OCI-LY7 (cell line): ENCODE measurements around the gene ACAN. TPM values are rescaled to one million over a fixed set of nuclear protein-coding genes. Genes with fewer than 3 reads are reported as not detected.

Experiments
- BruUV-seq: library from RNA; stranded (reverse); fragments of 400-500 nt; replicated peaks from 2 replicates; lab custom pipeline; 2021; lab: Mats Ljungman, UMichigan
- CTCF ChIA-PET: fragments of 300-600 bp; sonication (Branson Sonifier 250); formaldehyde crosslinking; loops from one replicate; lab custom pipeline; 2022; ENCODE audit warnings: antibody characterized with exemption; ENCODE audit not compliant: unreplicated experiment; lab: Charles Lee
- POLR2A ChIA-PET: fragments of 300-600 bp; sonication (Branson Sonifier 250); formaldehyde crosslinking; loops from one replicate; lab custom pipeline; 2022; ENCODE audit warnings: antibody characterized with exemption; lab: Charles Lee
- DNase-seq: peaks from one replicate; pipeline ENCODE4 v3.0.0-alpha.2; 2015; ENCODE audit warnings: low spot score
- H2AFZ ChIP-seq: fragments of 200-600 bp; sonication (generic), shearing (Covaris generic); 2 replicates; pipeline ENCODE4 v1.6.1; 2014; ENCODE audit warnings: mild to moderate bottlenecking, antibody characterized with exemption, low read length, moderate library complexity
- H3K27ac ChIP-seq: fragments of 200-600 bp; sonication (generic); 2 replicates; pipeline ENCODE4 v1.5.1; 2014; ENCODE audit warnings: mixed run types, low read depth, mild to moderate bottlenecking, moderate library complexity, low read length, inconsistent platforms; ENCODE audit not compliant: poor library complexity, severe bottlenecking
- H3K36me3 ChIP-seq: fragments of 200-600 bp; sonication (generic); 2 replicates; pipeline ENCODE4 v1.6.1; 2014; ENCODE audit warnings: mild to moderate bottlenecking, antibody characterized with exemption, low read length, moderate library complexity, mixed read lengths; ENCODE audit not compliant: insufficient read depth
- H3K4me1 ChIP-seq: fragments of 200-600 bp; sonication (generic); 2 replicates; pipeline ENCODE4 v1.5.1; 2014; ENCODE audit warnings: mild to moderate bottlenecking, low read length; ENCODE audit not compliant: insufficient read depth, poor library complexity, severe bottlenecking
- H3K4me2 ChIP-seq: fragments of 200-600 bp; sonication (generic); 2 replicates; pipeline ENCODE4 v1.6.1; 2014; ENCODE audit warnings: mild to moderate bottlenecking, low read length
- H3K4me3 ChIP-seq: fragments of 200-600 bp; sonication (generic); 2 replicates; pipeline ENCODE4 v1.5.1; 2014; ENCODE audit warnings: mild to moderate bottlenecking, low read depth, low read length; ENCODE audit not compliant: poor library complexity, severe bottlenecking
- H3K79me2 ChIP-seq: fragments of 200-600 bp; sonication (generic); 2 replicates; pipeline ENCODE4 v1.6.1; 2016; ENCODE audit warnings: low read depth, mild to moderate bottlenecking, low read length, moderate library complexity, mixed read lengths; ENCODE audit not compliant: insufficient read depth
- H3K9me2 ChIP-seq: fragments of 200-600 bp; sonication (generic); 2 replicates; pipeline ENCODE4 v1.6.1; 2016; ENCODE audit warnings: mild to moderate bottlenecking, low read length, mixed read lengths; ENCODE audit not compliant: insufficient read depth
- H3K9me3 ChIP-seq: fragments of 200-600 bp; sonication (generic); 2 replicates; pipeline ENCODE4 v1.6.1; 2014; ENCODE audit warnings: mild to moderate bottlenecking, mixed run types, low read length, mixed read lengths
- H4K20me1 ChIP-seq: fragments of 200-600 bp; sonication (generic); 2 replicates; pipeline ENCODE4 v1.6.1; 2014; ENCODE audit warnings: mild to moderate bottlenecking, antibody characterized with exemption, low read length, moderate library complexity, mixed read lengths; ENCODE audit not compliant: insufficient read depth
- CTCF ChIP-seq: fragments of 200-600 bp; sonication (generic); conservative IDR thresholded peaks from 2 replicates; pipeline ENCODE4 v1.5.1; 2014; ENCODE audit warnings: mild to moderate bottlenecking, antibody characterized with exemption, low read length, moderate library complexity, mixed read lengths
- EZH2phosphoT487 ChIP-seq: fragments of 200-600 bp; sonication (generic); IDR thresholded peaks from 2 replicates; pipeline ENCODE4 v1.6.1; 2018; ENCODE audit warnings: low read depth, borderline replicate concordance, mild to moderate bottlenecking, mixed run types, antibody characterized with exemption, low read length, moderate library complexity, mixed read lengths
- intact Hi-C: fragments of 100-400 bp; cut with micrococcal nuclease; formaldehyde crosslinking; loops from one replicate; pipeline ENCODE4 v1.10.0; 2022; ENCODE audit not compliant: unreplicated experiment
- total RNA-seq, 2 experiments: library from RNA; depleted of rRNA in 1 of 2; stranded (reverse); fragments of >200 nt in 1 of 2; shearing (Covaris generic) in 1 of 2; gene quantifications; 2 replicates each; pipeline ENCODE4 v1.2.3, GENCODE V29; 2014 to 2022

The ACAN gene
- total RNA-seq, 2 experiments from 2014 or later: not detected

GRCh38 chr15:88769161-88769971 is 33.9 kb upstream of the ACAN start:
- Histone ChIP-seq H3K79me2 (no peaks in the 10 kb centered on the region), H3K27ac (no peak overlapping the region), H3K4me1 (no peaks in the 10 kb centered on the region), H3K4me2 (no peak overlapping the region), H3K9me3 (no peaks in the 10 kb centered on the region), H3K36me3 (no peaks in the 10 kb centered on the region), H3K4me3 (no peak overlapping the region), H3K9me2 (no peaks in the 10 kb centered on the region), H4K20me1 (no peaks in the 10 kb centered on the region), H2AFZ (no peak overlapping the region)
- intact Hi-C loops: no loop called here
- ChIA-PET POLR2A (interaction anchor here (0.6 kb wide), 1 partner anchor 59 kb away, joined by 3 read pairs; no protein-coding TSS in a partner anchor), CTCF (no interaction called here)
- TF ChIP-seq EZH2phosphoT487 (no peak), CTCF (no peak)
- no TSS peak for BruUV-seq
- no peak for DNase-seq

- no peaks in the 10 kb centered on the region for H4K20me1 ChIP-seq
- no TSS peak for BruUV-seq
- no peak overlapping the region for H3K4me3 ChIP-seq
- intact Hi-C loops: no loop called here
- no peaks in the 10 kb centered on the region for H3K4me1 ChIP-seq
- H2AFZ ChIP-seq: no peak overlapping the region
- H3K9me3 ChIP-seq: peaks cover 8% of the 10 kb centered on the region; the same call in 1 of the 2 replicates
- CTCF ChIA-PET: no interaction called here
- no peaks in the 10 kb centered on the region for H3K79me2 ChIP-seq
- H3K27ac ChIP-seq: no peak overlapping the region
- H3K9me2 ChIP-seq: no peaks in the 10 kb centered on the region
- no peaks in the 10 kb centered on the region for H3K36me3 ChIP-seq
- no peak overlapping the region for H3K4me2 ChIP-seq
- TF ChIP-seq EZH2phosphoT487 (no peak), CTCF (no peak)
- POLR2A ChIA-PET: no interaction called here
- DNase-seq: no peak
These were observed 27.5 kb upstream of the ACAN start for GRCh38 chr15:88775776-88776175.

- no peak for DNase-seq
- H2AFZ ChIP-seq: no peak overlapping the region
- intact Hi-C loops: no loop called here
- TF ChIP-seq EZH2phosphoT487 (no peak), CTCF (no peak)
- H3K4me2 ChIP-seq: no peak overlapping the region
- H3K9me3 ChIP-seq: peaks cover 8% of the 10 kb centered on the region; the same call in 1 of the 2 replicates
- H4K20me1 ChIP-seq: no peaks in the 10 kb centered on the region
- ChIA-PET CTCF (no interaction called here), POLR2A (no interaction called here)
- H3K27ac ChIP-seq: no peak overlapping the region
- H3K9me2 ChIP-seq: no peaks in the 10 kb centered on the region
- no peak overlapping the region for H3K4me3 ChIP-seq
- BruUV-seq: no TSS peak
- H3K79me2 ChIP-seq: no peaks in the 10 kb centered on the region
- H3K36me3 ChIP-seq: no peaks in the 10 kb centered on the region
- no peaks in the 10 kb centered on the region for H3K4me1 ChIP-seq
These were observed 26.6 kb upstream of the ACAN start for GRCh38 chr15:88776646-88777045.
